ENCODE results near the gene SLC34A3. TPM values are rescaled to one million over a fixed set of nuclear protein-coding genes. Genes with fewer than 3 reads are reported as not detected.
"Not testable (repeated sequence)": the region's sequence is repeated elsewhere in the genome, so short reads cannot be mapped to it uniquely, and the experiment has no call there.

The SLC34A3 gene
- total RNA-seq, 1 experiment from 2014 or later, result 2.5 TPM

GRCh38 chr9:137241490-137242268 is 11.0 kb downstream of the SLC34A3 start:
- no TSS peak for BruUV-seq (replicated peaks)
- peaks cover 56% of the 10 kb centered on the region for H3K79me2 ChIP-seq (ENCODE audit: low read depth)
- POLR2A ChIA-PET (ENCODE audit: unreplicated experiment), result interaction anchor here (0.5 to 1.8 kb wide), 5 partner anchors 13 to 169 kb away, joined by 4 to 19 read pairs (median 7); partner anchors contain the start of gene NELFB

GRCh38 chr9:137242269-137243203 is 11.8 kb downstream of the SLC34A3 start:
- BruUV-seq (replicated peaks), result TSS peak; percentile 56
- peaks cover 48% of the 10 kb centered on the region for H3K79me2 ChIP-seq (ENCODE audit: low read depth)

More at GRCh38 chr9:137241490-137242268, 11.0 kb downstream of the SLC34A3 start:
- CTCF ChIA-PET, result interaction anchor here (0.6 to 0.7 kb wide), 2 partner anchors 43 to 112 kb away, joined by 3 to 4 read pairs; no protein-coding TSS in a partner anchor
- DNase-seq, result peak; percentile 46 to 67
- no peaks in the 10 kb centered on the region for H3K9me3 ChIP-seq (ENCODE audit: insufficient read depth, low read depth)
- H3K4me3 ChIP-seq, result peak overlapping the region; percentile 97
- peak overlapping the region; percentile 99 for H3K4me2 ChIP-seq
- no peak overlapping the region for H2AFZ ChIP-seq
- H3K27me3 ChIP-seq (ENCODE audit: insufficient read depth, low read depth), result no peaks in the 10 kb centered on the region
- intact Hi-C loops (cut with micrococcal nuclease; ENCODE audit: unreplicated experiment), result loop anchor here (2.0 to 5.0 kb wide), 3 partner anchors 35 to 449 kb away; partner anchors contain the start of genes TMEM141 and TOR4A
- H3F3A ChIP-seq (ENCODE audit: insufficient read depth, low read depth), result peaks cover 40% of the 10 kb centered on the region
- H3K27ac ChIP-seq, result peak overlapping the region; percentile 73
- no peaks in the 10 kb centered on the region for H3K9me2 ChIP-seq (ENCODE audit: insufficient read depth)
- peaks cover 21% of the 10 kb centered on the region; the same call in 1 of the 2 replicates for H3K36me3 ChIP-seq (ENCODE audit: low read depth)
- H4K20me1 ChIP-seq (ENCODE audit: insufficient read depth), result peaks cover 29% of the 10 kb centered on the region
- TF ChIP-seq CTCF (conservative IDR thresholded peaks at IDR 0.05) (no peak), EZH2 (IDR thresholded peaks at IDR 0.05; ENCODE audit: low read depth) (no peak)
- peaks cover 38% of the 10 kb centered on the region for H3K4me1 ChIP-seq (replicated peaks; ENCODE audit: insufficient read depth)

GRCh38 chr9:137243266-137243625 is 12.5 kb downstream of the SLC34A3 start:
- H3K9me3 ChIP-seq (ENCODE audit: insufficient read depth, low read depth); H3K27me3 ChIP-seq (ENCODE audit: insufficient read depth, low read depth); H3K27ac ChIP-seq; BruUV-seq (replicated peaks); H3K9me2 ChIP-seq (ENCODE audit: insufficient read depth); H2AFZ ChIP-seq; CTCF ChIA-PET; DNase-seq; H3K4me3 ChIP-seq: not testable (repeated sequence)
- Histone ChIP-seq H3K4me1 (replicated peaks; ENCODE audit: insufficient read depth) (peaks cover 31% of the 10 kb centered on the region), H3K4me2 (peak overlapping the region; percentile 99; the same call in 1 of the 2 replicates), H4K20me1 (ENCODE audit: insufficient read depth) (peaks cover 29% of the 10 kb centered on the region), H3F3A (ENCODE audit: insufficient read depth, low read depth) (peaks cover 40% of the 10 kb centered on the region), H3K36me3 (ENCODE audit: low read depth) (peaks cover 21% of the 10 kb centered on the region; the same call in 1 of the 2 replicates), H3K79me2 (ENCODE audit: low read depth) (peaks cover 44% of the 10 kb centered on the region)
- intact Hi-C loops (cut with micrococcal nuclease; ENCODE audit: unreplicated experiment), result loop anchor here (1.0 to 5.0 kb wide), 3 partner anchors 21 to 451 kb away; partner anchors contain the start of genes RNF208 and TMEM141
- POLR2A ChIA-PET (ENCODE audit: unreplicated experiment), result interaction anchor here (0.6 kb wide), 1 partner anchor 10 kb away, joined by 3 read pairs; no protein-coding TSS in a partner anchor

More at GRCh38 chr9:137242269-137243203, 11.8 kb downstream of the SLC34A3 start:
- H3K4me2 ChIP-seq, result peak overlapping the region; percentile 99
- peaks cover 29% of the 10 kb centered on the region for H4K20me1 ChIP-seq (ENCODE audit: insufficient read depth)
- intact Hi-C loops (cut with micrococcal nuclease; ENCODE audit: unreplicated experiment), result loop anchor here (1.0 to 5.0 kb wide), 3 partner anchors 20 to 450 kb away; partner anchors contain the start of genes RNF208 and TMEM141
- POLR2A ChIA-PET (ENCODE audit: unreplicated experiment), result interaction anchor here (0.6 to 1.0 kb wide), 2 partner anchors 12 to 34 kb away, joined by 4 to 7 read pairs; partner anchors contain the start of gene TOR4A
- H3K4me3 ChIP-seq, result peak overlapping the region; percentile 97
- peaks cover 21% of the 10 kb centered on the region; the same call in 1 of the 2 replicates for H3K36me3 ChIP-seq (ENCODE audit: low read depth)
- peaks cover 40% of the 10 kb centered on the region for H3F3A ChIP-seq (ENCODE audit: insufficient read depth, low read depth)
- no peak for DNase-seq
- TF ChIP-seq EZH2 (IDR thresholded peaks at IDR 0.05; ENCODE audit: low read depth) (no peak), CTCF (conservative IDR thresholded peaks at IDR 0.05) (no peak)
- no peaks in the 10 kb centered on the region for H3K27me3 ChIP-seq (ENCODE audit: insufficient read depth, low read depth)
- CTCF ChIA-PET, result interaction anchor here (0.6 kb wide), 1 partner anchor 113 kb away, joined by 4 read pairs; no protein-coding TSS in a partner anchor
- H3K9me3 ChIP-seq (ENCODE audit: insufficient read depth, low read depth), result no peaks in the 10 kb centered on the region
- H3K27ac ChIP-seq, result peak overlapping the region; percentile 46
- H2AFZ ChIP-seq, result no peak overlapping the region
- peaks cover 34% of the 10 kb centered on the region for H3K4me1 ChIP-seq (replicated peaks; ENCODE audit: insufficient read depth)
- no peaks in the 10 kb centered on the region for H3K9me2 ChIP-seq (ENCODE audit: insufficient read depth)

Measured in PC-9 (cell line).